A673 (cell line): ENCODE measurements around the gene HDAC7. TPM values are rescaled to one million over a fixed set of nuclear protein-coding genes. Genes with fewer than 3 reads are reported as not detected.

Experiments used
- BruUV-seq: library from RNA; stranded (reverse); fragments of 400-500 nt; replicated peaks from 2 replicates; lab custom pipeline; 2021; lab: Mats Ljungman, UMichigan
- CTCF ChIA-PET: fragments of 300-600 bp; sonication (Branson Sonifier 250); formaldehyde crosslinking; loops from one replicate; lab custom pipeline; 2022; ENCODE audit warnings: antibody characterized with exemption; lab: Charles Lee
- POLR2A ChIA-PET: fragments of 300-600 bp; sonication (Branson Sonifier 250); formaldehyde crosslinking; loops from one replicate; lab custom pipeline; 2022; ENCODE audit warnings: antibody characterized with exemption; ENCODE audit not compliant: low non-redundant PET; lab: Charles Lee
- DNase-seq: peaks from one replicate; pipeline ENCODE4 v3.0.0-alpha.2; 2015; ENCODE audit warnings: low spot score
- H3K27ac ChIP-seq: fragments of 200-600 bp; sonication (generic); 2 replicates; pipeline ENCODE4 v1.5.1; 2016; ENCODE audit warnings: mixed run types, low read depth, mild to moderate bottlenecking, mixed read lengths, antibody characterized with exemption, low read length; ENCODE audit not compliant: poor library complexity, severe bottlenecking
- H3K27me3 ChIP-seq: fragments of 200-600 bp; sonication (generic); replicated peaks from 2 replicates; pipeline ENCODE4 v1.6.1; 2017; ENCODE audit warnings: mixed run types, low read depth, mild to moderate bottlenecking, mixed read lengths, antibody characterized with exemption, low read length; ENCODE audit not compliant: insufficient read depth, poor library complexity
- H3K36me3 ChIP-seq: fragments of 200-600 bp; sonication (generic); 2 replicates; pipeline ENCODE4 v1.6.1; 2016; ENCODE audit warnings: mixed run types, mild to moderate bottlenecking, mixed read lengths, antibody characterized with exemption, low read length; ENCODE audit not compliant: insufficient read depth, poor library complexity, severe bottlenecking
- H3K4me1 ChIP-seq: fragments of 200-600 bp; sonication (generic); 2 replicates; pipeline ENCODE4 v1.6.1; 2017; ENCODE audit warnings: mixed run types, mild to moderate bottlenecking, mixed read lengths, antibody characterized with exemption, low read length; ENCODE audit not compliant: insufficient read depth, poor library complexity, severe bottlenecking
- H3K4me3 ChIP-seq: fragments of 200-600 bp; sonication (generic); 2 replicates; pipeline ENCODE4 v1.5.1; 2016; ENCODE audit warnings: low read depth, mixed run types, mild to moderate bottlenecking, mixed read lengths, low read length; ENCODE audit not compliant: poor library complexity, severe bottlenecking
- H3K9me3 ChIP-seq: fragments of 200-600 bp; sonication (generic); 2 replicates; pipeline ENCODE4 v1.6.1; 2016; ENCODE audit warnings: mixed run types, low read depth, mild to moderate bottlenecking, mixed read lengths, antibody characterized with exemption, low read length; ENCODE audit not compliant: poor library complexity, severe bottlenecking
- CTCF ChIP-seq: fragments of 300-800, 200-600 bp; sonication (generic); conservative IDR thresholded peaks from 2 replicates; pipeline ENCODE4 v1.5.1; 2017; ENCODE audit warnings: low read depth, mild to moderate bottlenecking, antibody characterized with exemption, low read length, moderate library complexity, mixed read lengths
- EZH2 ChIP-seq: fragments of 200-600 bp; sonication (generic); IDR thresholded peaks from 2 replicates; pipeline ENCODE4 v1.6.1; 2017; ENCODE audit warnings: borderline replicate concordance, low read depth, mild to moderate bottlenecking, mixed read lengths, antibody characterized with exemption, low read length; ENCODE audit not compliant: poor library complexity, severe bottlenecking
- intact Hi-C: fragments of 100-400 bp; cut with micrococcal nuclease; formaldehyde crosslinking; loops from one replicate; pipeline ENCODE4 v1.10.0; 2022; ENCODE audit not compliant: unreplicated experiment
- total RNA-seq: library from RNA; stranded (reverse); gene quantifications from 2 replicates; pipeline ENCODE4 v1.2.3, GENCODE V29; 2021

Gene HDAC7
- total RNA-seq, 1 experiment from 2014 or later: 58.9 TPM

DNA sequence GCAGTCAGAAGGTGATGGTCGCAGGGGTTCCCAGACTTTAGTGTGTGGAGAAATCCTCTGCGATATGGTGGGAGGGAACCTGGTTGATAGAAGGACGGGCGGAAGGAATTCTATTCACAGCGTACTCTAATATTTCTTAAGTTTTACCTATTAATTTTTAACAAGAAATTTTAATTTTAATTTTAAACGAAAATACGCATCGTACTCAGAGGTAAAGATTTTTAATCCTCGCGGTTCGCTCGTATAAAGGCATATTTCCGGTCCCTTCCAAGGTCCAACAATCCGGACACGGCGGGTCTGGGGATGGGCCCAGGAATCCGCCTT is 47.0 kb downstream of the HDAC7 start:
- Histone ChIP-seq H3K9me3 (no peaks in the 10 kb centered on the region), H3K4me1 (peaks cover 61% of the 10 kb centered on the region), H3K27ac (no peak overlapping the region), H3K36me3 (no peaks in the 10 kb centered on the region), H3K4me3 (peak overlapping the region; percentile 88), H3K27me3 (no peaks in the 10 kb centered on the region)
- TF ChIP-seq CTCF (no peak; the same call in 1 of the 2 replicates), EZH2 (no peak)
- BruUV-seq: no TSS peak
- no peak for DNase-seq
- ChIA-PET CTCF (interaction anchor here (0.6 to 2.4 kb wide), 5 partner anchors 7 to 65 kb away, joined by 4 to 10 read pairs (median 4); no protein-coding TSS in a partner anchor), POLR2A (interaction anchor here (0.6 kb wide), 1 partner anchor 17 kb away, joined by 3 read pairs; no protein-coding TSS in a partner anchor)
- intact Hi-C loops: no loop called here

DNA sequence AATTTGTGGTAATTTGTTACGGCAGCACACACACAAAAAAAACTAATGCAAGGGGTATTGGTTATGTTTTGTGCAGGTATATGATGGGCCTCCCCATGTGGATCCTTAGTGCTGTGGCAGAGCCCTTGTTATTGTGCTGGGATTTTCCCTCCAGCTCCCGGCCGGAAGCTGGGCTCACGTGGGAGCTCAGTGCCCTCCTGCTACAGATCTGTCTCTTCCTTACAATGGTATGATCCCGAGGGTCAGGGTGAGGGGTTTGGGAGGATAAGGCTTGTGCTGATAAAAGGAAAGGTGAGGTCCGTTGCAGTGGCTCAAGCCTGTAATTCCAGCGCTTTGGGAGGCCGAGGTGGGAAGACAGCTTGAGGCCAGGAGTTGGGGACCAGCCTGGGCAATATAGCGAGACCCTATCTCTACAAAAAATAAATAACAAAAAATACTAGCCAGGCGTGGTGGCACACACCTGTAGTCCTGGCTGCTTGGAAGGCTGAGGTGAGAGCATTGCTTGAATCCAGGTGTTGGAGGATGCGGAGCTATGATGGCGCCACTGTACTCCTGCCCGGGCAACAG is 47.5 kb downstream of the HDAC7 start:
- peaks cover 56% of the 10 kb centered on the region for H3K4me1 ChIP-seq
- no TSS peak for BruUV-seq
- H3K4me3 ChIP-seq: no peak overlapping the region
- no peak for DNase-seq
- TF ChIP-seq EZH2: no peak
- no peak for TF ChIP-seq CTCF
- intact Hi-C loops: no loop called here
- H3K36me3 ChIP-seq: no peaks in the 10 kb centered on the region
- ChIA-PET POLR2A (interaction anchor here (0.6 kb wide), 1 partner anchor 17 kb away, joined by 3 read pairs; no protein-coding TSS in a partner anchor), CTCF (interaction anchor here (0.6 to 2.4 kb wide), 5 partner anchors 8 to 66 kb away, joined by 4 to 10 read pairs (median 4); no protein-coding TSS in a partner anchor)
- no peak overlapping the region for H3K27ac ChIP-seq
- no peaks in the 10 kb centered on the region for H3K9me3 ChIP-seq
- no peaks in the 10 kb centered on the region for H3K27me3 ChIP-seq

DNA sequence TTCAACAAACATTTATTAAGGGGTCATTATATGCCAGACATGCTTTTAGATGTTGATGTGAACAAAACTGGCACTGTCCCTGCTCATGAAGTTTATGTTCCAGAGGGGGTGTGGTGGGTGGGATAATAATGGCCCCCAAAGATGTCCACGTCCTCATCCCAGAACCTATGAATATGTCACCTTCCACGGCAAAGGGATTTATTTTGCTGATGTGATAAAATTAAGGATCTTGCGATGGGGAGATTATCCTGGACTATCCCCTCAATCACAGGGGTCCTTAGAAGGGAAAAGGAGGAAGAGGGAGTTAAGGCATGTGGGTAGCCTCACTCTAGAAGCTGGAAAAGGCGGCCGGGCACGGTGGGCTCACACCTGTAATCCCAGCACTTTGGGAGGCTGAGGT is 48.4 kb downstream of the HDAC7 start:
- no peak overlapping the region for H3K4me3 ChIP-seq
- no peaks in the 10 kb centered on the region for H3K27me3 ChIP-seq
- no peaks in the 10 kb centered on the region for H3K36me3 ChIP-seq
- no peak for DNase-seq
- H3K9me3 ChIP-seq: no peaks in the 10 kb centered on the region
- peaks cover 48% of the 10 kb centered on the region for H3K4me1 ChIP-seq
- ChIA-PET POLR2A (no interaction called here), CTCF (interaction anchor here (0.6 to 1.3 kb wide), 3 partner anchors 9 to 196 kb away, joined by 6 to 9 read pairs (median 8); no protein-coding TSS in a partner anchor)
- intact Hi-C loops: no loop called here
- no peak overlapping the region for H3K27ac ChIP-seq
- no TSS peak for BruUV-seq
- no peak for TF ChIP-seq CTCF
- no peak for TF ChIP-seq EZH2
